SK-N-MC (cell line): ENCODE measurements around the gene CD1E.

ENCODE experiments used
- DNase-seq: peaks from one replicate; pipeline ENCODE4 v3.0.0-alpha.2; 2011; ENCODE audit warnings: low read depth, low spot score
- H3K27ac ChIP-seq: fragments of 200-600 bp; sonication (generic); 2 replicates; pipeline ENCODE4 v1.5.1; 2016; ENCODE audit warnings: mixed run types
- H3K36me3 ChIP-seq: fragments of 200-600 bp; sonication (generic); 2 replicates; pipeline ENCODE4 v1.6.1; 2017; ENCODE audit warnings: antibody characterized with exemption, low read length, mixed read lengths; ENCODE audit not compliant: insufficient read depth
- H3K4me3 ChIP-seq: fragments of 200-600 bp; sonication (generic); 2 replicates; pipeline ENCODE4 v1.5.1; 2016
- H3K9ac ChIP-seq: fragments of 200-600 bp; sonication (generic); 2 replicates; pipeline ENCODE4 v1.8.0; 2017; ENCODE audit warnings: mixed run types, mixed read lengths; ENCODE audit not compliant: insufficient read length
- H3K9me3 ChIP-seq: fragments of 200-600 bp; sonication (generic); 2 replicates; pipeline ENCODE4 v1.6.1; 2017; ENCODE audit warnings: low read depth, mild to moderate bottlenecking, antibody characterized with exemption, low read length, moderate library complexity, mixed read lengths
- EZH2 ChIP-seq: fragments of 200-600 bp; sonication (generic); IDR thresholded peaks from one replicate; pipeline ENCODE4 v1.6.1; 2017; ENCODE audit warnings: antibody characterized with exemption
- FOXP2 ChIP-seq: optimal IDR thresholded peaks from 2 replicates; pipeline ENCODE3; 2011; ENCODE audit warnings: mild to moderate bottlenecking, moderate library complexity; ENCODE audit not compliant: insufficient read depth; ENCODE audit errors: extremely low read length, control extremely low read depth
- POLR2AphosphoS5 ChIP-seq: IDR thresholded peaks from 2 replicates; pipeline ENCODE4 v1.6.1; 2012; ENCODE audit warnings: mild to moderate bottlenecking, low read depth, low read length, borderline replicate concordance

Gene CD1E

GRCh38 chr1:158353303-158354075 is at the start of gene CD1E:
Gene CD1E (plus strand): TSS chr1:158353894. CDS start chr1:158353989, 95 bp downstream.
- H3K27ac ChIP-seq, result no peak within 1 kb of the TSS
- no peak for DNase-seq
- H3K36me3 ChIP-seq, result no peaks in the 10 kb centered on the region
- TF ChIP-seq EZH2, result no peak
- TF ChIP-seq POLR2AphosphoS5, result no peak
- no peak for TF ChIP-seq FOXP2
- H3K9ac ChIP-seq, result no peak within 1 kb of the TSS
- H3K9me3 ChIP-seq, result no peaks in the 10 kb centered on the region
- no peak within 1 kb of the TSS for H3K4me3 ChIP-seq

- Histone ChIP-seq H3K9me3 (no peaks in the 10 kb centered on the region), H3K36me3 (no peaks in the 10 kb centered on the region), H3K27ac (no peak overlapping the region), H3K9ac (no peak overlapping the region), H3K4me3 (no peak overlapping the region)
- DNase-seq, result no peak
- TF ChIP-seq EZH2, result no peak
- no peak for TF ChIP-seq FOXP2
- no peak for TF ChIP-seq POLR2AphosphoS5
Measured at GRCh38 chr1:158310623-158311022, 43.1 kb upstream of the CD1E start.

GRCh38 chr1:158311066-158311465 is 42.6 kb upstream of the CD1E start:
- DNase-seq, result no peak
- Histone ChIP-seq H3K27ac (no peak overlapping the region), H3K36me3 (no peaks in the 10 kb centered on the region), H3K4me3 (no peak overlapping the region), H3K9ac (no peak overlapping the region), H3K9me3 (no peaks in the 10 kb centered on the region)
- no peak for TF ChIP-seq FOXP2
- no peak for TF ChIP-seq POLR2AphosphoS5
- no peak for TF ChIP-seq EZH2

GRCh38 chr1:158323866-158324265 is 29.8 kb upstream of the CD1E start:
- no peak for TF ChIP-seq EZH2
- no peak for TF ChIP-seq POLR2AphosphoS5
- no peak for TF ChIP-seq FOXP2
- Histone ChIP-seq H3K4me3 (no peak overlapping the region), H3K27ac (no peak overlapping the region), H3K9ac (no peak overlapping the region), H3K36me3 (no peaks in the 10 kb centered on the region), H3K9me3 (no peaks in the 10 kb centered on the region)
- DNase-seq, result no peak

GRCh38 chr1:158324395-158324794 is 29.3 kb upstream of the CD1E start:
- H3K4me3 ChIP-seq, result no peak overlapping the region
- no peaks in the 10 kb centered on the region for H3K9me3 ChIP-seq
- TF ChIP-seq POLR2AphosphoS5 (no peak), FOXP2 (no peak), EZH2 (no peak)
- DNase-seq, result no peak
- no peak overlapping the region for H3K9ac ChIP-seq
- no peak overlapping the region for H3K27ac ChIP-seq
- H3K36me3 ChIP-seq, result no peaks in the 10 kb centered on the region

- Histone ChIP-seq H3K27ac (no peak overlapping the region), H3K36me3 (no peaks in the 10 kb centered on the region), H3K9ac (no peak overlapping the region), H3K4me3 (no peak overlapping the region), H3K9me3 (no peaks in the 10 kb centered on the region)
- TF ChIP-seq POLR2AphosphoS5 (no peak), EZH2 (no peak), FOXP2 (no peak)
- no peak for DNase-seq
Measured at GRCh38 chr1:158327481-158327880, 26.2 kb upstream of the CD1E start.

GRCh38 chr1:158328426-158328825 is 25.3 kb upstream of the CD1E start:
- H3K27ac ChIP-seq, result no peak overlapping the region
- H3K36me3 ChIP-seq, result no peaks in the 10 kb centered on the region
- no peak overlapping the region for H3K9ac ChIP-seq
- no peaks in the 10 kb centered on the region for H3K9me3 ChIP-seq
- no peak for DNase-seq
- H3K4me3 ChIP-seq, result no peak overlapping the region
- TF ChIP-seq POLR2AphosphoS5 (no peak), EZH2 (no peak), FOXP2 (no peak)

GRCh38 chr1:158329300-158329699 is 24.4 kb upstream of the CD1E start:
- H3K4me3 ChIP-seq, result no peak overlapping the region
- TF ChIP-seq EZH2 (no peak), FOXP2 (no peak), POLR2AphosphoS5 (no peak)

GRCh38 chr1:158329733-158330132 is 24.0 kb upstream of the CD1E start:
- Histone ChIP-seq H3K27ac (no peak overlapping the region), H3K9me3 (no peaks in the 10 kb centered on the region), H3K9ac (no peak overlapping the region), H3K4me3 (no peak overlapping the region), H3K36me3 (no peaks in the 10 kb centered on the region)
- no peak for TF ChIP-seq FOXP2
- DNase-seq, result no peak

More at GRCh38 chr1:158329300-158329699, 24.4 kb upstream of the CD1E start:
- Histone ChIP-seq H3K27ac (no peak overlapping the region), H3K9ac (no peak overlapping the region), H3K36me3 (no peaks in the 10 kb centered on the region), H3K9me3 (no peaks in the 10 kb centered on the region)
- no peak for DNase-seq
